ENCODE results near the gene ZNF582. TPM values are rescaled to one million over a fixed set of nuclear protein-coding genes. Genes with fewer than 3 reads are reported as not detected.
"Not testable (repeated sequence)": the region's sequence is repeated elsewhere in the genome, so short reads cannot be mapped to it uniquely, and the experiment has no call there.

ZNF582 gene
- total and polyA plus RNA-seq, 2 donors (not counting 1 experiment from before 2014, with no cell fraction given), result 4.8 to 10.0 TPM

DNA sequence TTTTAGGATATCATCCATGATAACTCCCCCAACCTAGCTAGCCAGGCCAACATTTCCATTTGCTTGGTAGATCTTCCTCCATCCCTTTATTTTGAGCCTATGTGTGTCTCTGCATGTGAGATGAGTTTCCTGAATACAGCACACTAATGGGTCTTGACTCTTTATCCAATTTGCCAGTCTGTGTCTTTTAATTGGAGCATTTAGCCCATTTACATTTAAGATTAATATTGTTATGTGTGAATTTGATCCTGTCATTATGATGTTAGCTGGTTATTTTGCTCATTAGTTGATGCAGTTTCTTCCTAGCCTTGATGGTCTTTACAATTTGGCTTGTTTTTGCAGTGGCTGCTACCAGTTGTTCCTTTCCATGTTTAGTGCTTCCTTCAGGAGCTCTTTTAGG lies 58.0 kb downstream of the ZNF582 start:
- ChIA-PET POLR2A (interaction anchor here (0.7 kb wide), 1 partner anchor 246 kb away, joined by 3 read pairs; no protein-coding TSS in a partner anchor), CTCF (interaction anchor here (0.9 to 5.0 kb wide), 7 partner anchors 9 to 703 kb away, joined by 3 to 163 read pairs (median 5); no protein-coding TSS in a partner anchor)
- H3K36me3 ChIP-seq (replicated peaks in 1 of 2; ENCODE audit: control extremely low read depth in 1 of 2, control insufficient read depth in 1 of 2, extremely low read depth in 1 of 2, insufficient read depth in 2 of 2, low read length in 1 of 2); H3K79me2 ChIP-seq (ENCODE audit: control insufficient read depth, insufficient read depth, low read length); H3K27ac Mint-ChIP-seq; H3K4me1 Mint-ChIP-seq; intact Hi-C loops (cut with micrococcal nuclease); H3K9ac ChIP-seq (ENCODE audit: low read length); H2AFZ ChIP-seq (ENCODE audit: insufficient read depth, low read depth, low read length, poor library complexity, severe bottlenecking); H3K4me2 ChIP-seq (replicated peaks; ENCODE audit: low read depth, low read length, poor library complexity, severe bottlenecking); H3K27me3 ChIP-seq (replicated peaks in 1 of 4; ENCODE audit: control extremely low read depth in 1 of 4, control insufficient read depth in 3 of 4, insufficient read depth in 4 of 4, low read length in 3 of 4); H3K27ac ChIP-seq (ENCODE audit: low read length in 2 of 2); ATAC-seq (ENCODE audit: low read depth); DNase-seq; H3K9me3 Mint-ChIP-seq (ENCODE audit: insufficient read depth); H3K4me1 ChIP-seq (ENCODE audit: control insufficient read depth in 2 of 2, insufficient read depth in 2 of 2, low read length in 2 of 2); H3K9me3 ChIP-seq (ENCODE audit: control extremely low read depth in 1 of 3, control insufficient read depth in 2 of 3, insufficient read depth in 1 of 3, low read length in 2 of 3); H4K20me1 ChIP-seq (ENCODE audit: control insufficient read depth, insufficient read depth, low read length, poor library complexity, severe bottlenecking); H3K4me3 Mint-ChIP-seq; H3K4me3 ChIP-seq (ENCODE audit: control extremely low read depth in 1 of 5, extremely low read depth in 1 of 5, insufficient read depth in 1 of 5, low read depth in 2 of 5, low read length in 4 of 5): not testable (repeated sequence)
- H3K27me3 Mint-ChIP-seq, result peaks cover 30% of the 10 kb centered on the region

DNA sequence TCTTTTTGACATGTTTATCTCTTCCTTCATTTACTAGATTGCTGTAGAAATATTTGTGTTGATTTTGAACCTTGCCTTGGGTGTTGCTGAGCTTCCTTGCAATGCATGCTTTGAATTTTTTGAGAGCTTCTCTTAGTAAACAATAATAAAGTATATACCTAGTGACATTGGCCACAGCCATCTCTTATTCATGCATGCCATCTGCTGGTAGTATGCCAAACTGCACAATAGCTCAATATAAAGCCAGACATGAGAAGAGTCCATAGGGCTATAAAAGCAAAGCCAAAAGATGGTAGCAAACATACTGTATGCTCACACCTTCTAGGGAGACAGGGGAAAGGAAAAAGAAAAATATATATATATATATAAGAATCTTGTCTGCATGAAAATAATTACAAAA lies 59.8 kb downstream of the ZNF582 start:
- Histone ChIP-seq H3K4me1 (ENCODE audit: control insufficient read depth in 2 of 2, insufficient read depth in 2 of 2, low read length in 2 of 2) (no peaks in the 10 kb centered on the region), H3K9me3 (ENCODE audit: control extremely low read depth in 1 of 3, control insufficient read depth in 2 of 3, insufficient read depth in 1 of 3, low read length in 2 of 3) (peaks cover 0 to 1% (median 0%) of the 10 kb centered on the region in 3 donors), H3K79me2 (ENCODE audit: control insufficient read depth, insufficient read depth, low read length) (no peaks in the 10 kb centered on the region), H2AFZ (ENCODE audit: insufficient read depth, low read depth, low read length, poor library complexity, severe bottlenecking) (no peak overlapping the region), H3K4me3 (ENCODE audit: control extremely low read depth in 1 of 5, extremely low read depth in 1 of 5, insufficient read depth in 1 of 5, low read depth in 2 of 5, low read length in 4 of 5) (no peak overlapping the region), H3K27ac (ENCODE audit: low read length in 2 of 2) (no peak overlapping the region), H3K4me2 (replicated peaks; ENCODE audit: low read depth, low read length, poor library complexity, severe bottlenecking) (no peak overlapping the region), H3K36me3 (replicated peaks in 1 of 2; ENCODE audit: control extremely low read depth in 1 of 2, control insufficient read depth in 1 of 2, extremely low read depth in 1 of 2, insufficient read depth in 2 of 2, low read length in 1 of 2) (no peaks in the 10 kb centered on the region), H4K20me1 (ENCODE audit: control insufficient read depth, insufficient read depth, low read length, poor library complexity, severe bottlenecking) (no peaks in the 10 kb centered on the region), H3K27me3 (replicated peaks in 1 of 4; ENCODE audit: control extremely low read depth in 1 of 4, control insufficient read depth in 3 of 4, insufficient read depth in 4 of 4, low read length in 3 of 4) (no peaks in the 10 kb centered on the region), H3K9ac (ENCODE audit: low read length) (no peak overlapping the region)
- ChIA-PET POLR2A (no interaction called here), CTCF (interaction anchor here (0.6 to 5.0 kb wide), 31 partner anchors 8 to 701 kb away, joined by 3 to 163 read pairs (median 4); partner anchors contain the start of gene ZSCAN5A)
- no peaks in the 10 kb centered on the region for H3K9me3 Mint-ChIP-seq (ENCODE audit: insufficient read depth)
- DNase-seq, result peak; percentile 68
- TF ChIP-seq EZH2 (IDR thresholded peaks at IDR 0.05; ENCODE audit: borderline replicate concordance, insufficient read depth, low read depth, low read length, poor library complexity, severe bottlenecking), result no peak
- TF ChIP-seq, protein P1, sequence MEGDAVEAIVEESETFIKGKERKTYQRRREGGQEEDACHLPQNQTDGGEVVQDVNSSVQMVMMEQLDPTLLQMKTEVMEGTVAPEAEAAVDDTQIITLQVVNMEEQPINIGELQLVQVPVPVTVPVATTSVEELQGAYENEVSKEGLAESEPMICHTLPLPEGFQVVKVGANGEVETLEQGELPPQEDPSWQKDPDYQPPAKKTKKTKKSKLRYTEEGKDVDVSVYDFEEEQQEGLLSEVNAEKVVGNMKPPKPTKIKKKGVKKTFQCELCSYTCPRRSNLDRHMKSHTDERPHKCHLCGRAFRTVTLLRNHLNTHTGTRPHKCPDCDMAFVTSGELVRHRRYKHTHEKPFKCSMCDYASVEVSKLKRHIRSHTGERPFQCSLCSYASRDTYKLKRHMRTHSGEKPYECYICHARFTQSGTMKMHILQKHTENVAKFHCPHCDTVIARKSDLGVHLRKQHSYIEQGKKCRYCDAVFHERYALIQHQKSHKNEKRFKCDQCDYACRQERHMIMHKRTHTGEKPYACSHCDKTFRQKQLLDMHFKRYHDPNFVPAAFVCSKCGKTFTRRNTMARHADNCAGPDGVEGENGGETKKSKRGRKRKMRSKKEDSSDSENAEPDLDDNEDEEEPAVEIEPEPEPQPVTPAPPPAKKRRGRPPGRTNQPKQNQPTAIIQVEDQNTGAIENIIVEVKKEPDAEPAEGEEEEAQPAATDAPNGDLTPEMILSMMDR (IDR thresholded peaks at IDR 0.05), result peak; percentile 84
- no peak overlapping the region for H3K27ac Mint-ChIP-seq
- intact Hi-C loops (cut with micrococcal nuclease), result loop anchor here (1.0 kb wide), 3 partner anchors 80 to 267 kb away; no protein-coding TSS in a partner anchor
- peak; percentile 60 for ATAC-seq (ENCODE audit: low read depth)
- peaks cover 26% of the 10 kb centered on the region for H3K27me3 Mint-ChIP-seq
- no peaks in the 10 kb centered on the region for H3K4me1 Mint-ChIP-seq
- no peak overlapping the region for H3K4me3 Mint-ChIP-seq

Other genes with a start within 250 kb of the ZNF582 start
- gene GALP, start 217.5 kb downstream of the ZNF582 start, total RNA-seq, result not detected in 2 replicates
- gene GALP, start 217.5 kb downstream of the ZNF582 start, polyA plus RNA-seq, result not detected in 2 replicates
- gene ZSCAN5B, start 195.8 kb downstream of the ZNF582 start, total RNA-seq, result not detected in 2 replicates
- not detected in 2 replicates for gene ZSCAN5B, start 195.8 kb downstream of the ZNF582 start, polyA plus RNA-seq
- gene ZSCAN5C, start 191.3 kb downstream of the ZNF582 start, total RNA-seq, result not detected in 2 replicates
- not detected in 2 replicates for gene ZSCAN5C, start 191.3 kb downstream of the ZNF582 start, polyA plus RNA-seq
- not detected in 2 replicates for gene EDDM13, start 120.8 kb downstream of the ZNF582 start, total RNA-seq
- gene EDDM13, start 120.8 kb downstream of the ZNF582 start, polyA plus RNA-seq, result 0.43 TPM in 1 of 2 replicates, not detected in the other
- gene ZSCAN5A, start 78.7 kb downstream of the ZNF582 start, total RNA-seq, result 20.5 and 24.8 TPM in 2 replicates
- 4.2 and 5.2 TPM in 2 replicates for gene ZSCAN5A, start 78.7 kb downstream of the ZNF582 start, polyA plus RNA-seq
- 11.1 and 11.7 TPM in 2 replicates for gene ZNF583, start 10.8 kb upstream of the ZNF582 start, total RNA-seq
- gene ZNF583, start 10.8 kb upstream of the ZNF582 start, polyA plus RNA-seq, result 1.4 and 1.5 TPM in 2 replicates
- 4.4 and 6.5 TPM in 2 replicates for gene ZNF667, start 83.8 kb upstream of the ZNF582 start, total RNA-seq
- 2.8 and 6.0 TPM in 2 replicates for gene ZNF667, start 83.8 kb upstream of the ZNF582 start, polyA plus RNA-seq
- 4.7 and 5.9 TPM in 2 replicates for gene ZNF471, start 114.3 kb upstream of the ZNF582 start, total RNA-seq
- 0.91 and 1.6 TPM in 2 replicates for gene ZNF471, start 114.3 kb upstream of the ZNF582 start, polyA plus RNA-seq
- gene ZFP28, start 145.4 kb upstream of the ZNF582 start, total RNA-seq, result 11.6 and 13.1 TPM in 2 replicates
- 2.5 and 4.6 TPM in 2 replicates for gene ZFP28, start 145.4 kb upstream of the ZNF582 start, polyA plus RNA-seq
- gene ZNF470, start 173.9 kb upstream of the ZNF582 start, total RNA-seq, result 6.9 and 11.9 TPM in 2 replicates
- 1.1 and 1.9 TPM in 2 replicates for gene ZNF470, start 173.9 kb upstream of the ZNF582 start, polyA plus RNA-seq
- 9.0 and 9.3 TPM in 2 replicates for gene ZNF71, start 201.8 kb upstream of the ZNF582 start, total RNA-seq
- 4.8 and 6.4 TPM in 2 replicates for gene ZNF71, start 201.8 kb upstream of the ZNF582 start, polyA plus RNA-seq
- gene SMIM17, start 249.6 kb upstream of the ZNF582 start, total RNA-seq, result not detected in 2 replicates
- gene SMIM17, start 249.6 kb upstream of the ZNF582 start, polyA plus RNA-seq, result not detected in 2 replicates

Data from B cell (primary cell).